Measurements from ENCODE around the gene LEO1.
"Not testable (repeated sequence)": the region's sequence is repeated elsewhere in the genome, so short reads cannot be mapped to it uniquely, and the experiment has no call there.

Gene LEO1

DNA sequence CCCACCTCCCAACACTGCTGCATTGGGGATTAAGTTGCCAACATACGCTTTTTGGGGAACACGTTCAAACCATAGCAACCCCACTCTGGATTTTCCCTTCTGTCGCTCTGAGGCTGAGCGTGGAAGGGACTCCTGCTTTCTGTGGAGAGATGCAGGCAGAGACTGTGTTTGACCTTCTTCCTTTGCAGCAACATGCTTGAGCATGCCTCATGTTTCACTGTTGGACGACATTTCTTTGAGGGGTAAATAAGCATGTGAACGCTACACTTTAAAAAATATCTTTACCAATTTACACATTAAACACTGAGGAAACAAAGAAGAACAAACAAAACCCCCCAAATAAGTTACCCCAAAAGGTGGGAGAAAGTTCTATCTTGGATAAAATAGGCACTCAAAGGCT lies 33.2 kb upstream of the LEO1 start:
- DNase-seq (ENCODE audit: extremely low read depth in 1 of 2, low read depth in 1 of 2) = no peak

DNA sequence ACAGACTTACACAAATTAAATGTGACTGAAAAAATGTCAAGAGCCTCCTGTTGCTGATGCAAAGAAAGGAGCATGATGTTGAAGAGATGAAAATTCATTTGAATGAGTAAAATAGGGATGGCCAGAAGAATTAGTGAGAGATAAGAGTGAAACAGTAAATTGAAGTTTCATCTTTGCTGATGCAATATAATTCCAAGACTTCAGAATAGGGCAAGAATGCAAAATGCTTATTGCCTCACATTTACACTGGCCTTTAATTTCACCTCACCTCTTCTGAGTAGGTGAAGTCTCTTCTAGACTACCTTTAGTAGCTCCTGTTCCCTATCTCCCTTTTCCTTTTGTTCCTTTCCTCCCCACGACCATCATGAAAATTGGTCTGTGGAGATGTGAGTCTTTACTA lies 32.1 kb upstream of the LEO1 start:
- no peak for DNase-seq (ENCODE audit: extremely low read depth in 1 of 2, low read depth in 1 of 2)

DNA sequence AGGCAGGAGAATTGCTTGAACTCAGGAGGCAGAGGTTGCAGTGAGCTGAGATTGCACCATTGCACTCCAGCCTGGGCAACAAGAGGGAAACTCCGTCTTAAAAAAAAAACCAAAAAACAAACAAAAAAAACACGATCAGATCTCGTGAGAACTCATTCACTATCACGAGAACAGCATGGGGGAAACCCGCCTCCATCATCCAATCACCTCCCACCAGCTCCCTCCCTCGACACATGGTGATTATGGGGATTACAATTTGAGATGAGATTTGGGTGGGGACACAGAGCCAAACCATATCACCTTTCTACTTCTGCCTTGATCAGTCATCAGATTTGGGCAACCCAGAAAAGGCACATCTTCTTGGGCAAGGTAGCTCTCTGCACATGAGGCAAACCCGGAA lies 31.5 kb upstream of the LEO1 start:
- DNase-seq (ENCODE audit: extremely low read depth in 1 of 2, low read depth in 1 of 2) = not testable (repeated sequence)

DNA sequence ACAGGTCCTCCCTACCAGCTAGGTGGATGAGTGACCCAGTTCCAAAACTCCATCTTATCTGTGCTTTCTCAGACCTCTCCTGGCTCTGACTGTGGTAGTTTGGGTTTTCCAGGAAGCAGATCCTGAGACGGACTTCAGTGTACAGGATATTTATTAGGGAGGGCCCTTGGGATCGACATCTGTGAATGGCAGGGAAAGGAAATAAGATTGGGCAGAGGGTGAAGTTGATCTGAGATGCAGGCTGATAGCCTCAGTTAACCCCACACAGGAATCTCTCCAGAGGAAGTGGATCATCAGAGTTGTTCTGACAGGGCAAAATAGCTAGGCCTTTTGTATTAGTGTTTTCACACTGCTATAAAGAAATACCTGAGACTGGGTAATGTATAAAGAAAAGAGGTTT lies 30.8 kb upstream of the LEO1 start:
- DNase-seq (ENCODE audit: extremely low read depth in 1 of 2, low read depth in 1 of 2) = no peak

DNA sequence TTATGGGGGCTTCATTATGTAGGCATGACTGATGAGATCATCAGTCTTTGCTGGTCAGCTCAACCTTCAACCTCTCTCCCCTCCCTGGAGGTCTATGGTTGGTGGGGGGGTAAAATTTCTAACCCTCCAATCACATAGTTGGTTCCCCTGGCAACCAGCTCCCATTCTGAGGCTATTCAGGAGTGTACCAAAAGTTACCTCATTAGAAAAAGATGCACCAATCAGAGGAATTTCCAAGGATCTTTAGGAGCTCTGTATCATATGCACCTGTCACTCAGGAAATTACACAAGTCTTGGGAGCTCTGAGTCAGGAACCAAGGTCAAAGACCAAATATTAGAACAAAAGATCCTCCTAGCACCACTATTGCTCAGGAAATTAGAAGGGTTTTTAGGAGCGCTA lies 21.4 kb upstream of the LEO1 start:
- DNase-seq (ENCODE audit: extremely low read depth in 1 of 2, low read depth in 1 of 2) = no peak

DNA sequence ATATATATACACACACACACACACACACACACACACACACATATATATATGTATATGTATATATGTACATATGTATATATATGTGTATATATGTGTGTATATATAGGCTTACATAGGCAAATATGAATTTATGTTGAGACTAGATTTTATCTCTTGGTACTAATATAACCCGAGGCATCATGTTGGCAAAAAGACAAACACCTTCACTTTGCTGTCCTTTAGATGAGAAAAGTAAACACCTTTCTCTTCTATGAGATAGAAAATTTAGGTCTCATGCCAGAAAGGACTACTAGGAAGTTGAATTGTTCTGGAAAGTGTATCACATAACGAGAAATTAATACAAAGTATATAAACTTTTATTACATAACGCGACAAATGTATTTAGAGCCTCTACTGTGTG lies 19.6 kb upstream of the LEO1 start:
- no peak for DNase-seq (ENCODE audit: extremely low read depth in 1 of 2, low read depth in 1 of 2)

DNA sequence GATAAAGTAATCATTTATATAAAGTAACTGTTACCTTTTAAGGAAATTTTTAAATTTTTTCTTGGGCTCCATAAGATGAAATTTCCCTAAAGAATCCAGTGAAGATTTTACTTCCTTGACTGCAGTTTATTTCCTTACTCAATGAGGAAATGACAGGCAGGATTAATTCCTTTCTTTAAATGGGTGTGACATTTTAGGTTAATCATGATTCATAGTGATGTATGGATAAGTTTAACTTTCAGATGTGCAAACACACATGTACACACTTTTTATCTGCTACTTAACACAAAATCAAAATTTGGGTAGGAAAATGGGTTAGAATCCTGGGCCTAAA lies 11.2 kb upstream of the LEO1 start:
- no peak for DNase-seq (ENCODE audit: extremely low read depth in 1 of 2, low read depth in 1 of 2)

DNA sequence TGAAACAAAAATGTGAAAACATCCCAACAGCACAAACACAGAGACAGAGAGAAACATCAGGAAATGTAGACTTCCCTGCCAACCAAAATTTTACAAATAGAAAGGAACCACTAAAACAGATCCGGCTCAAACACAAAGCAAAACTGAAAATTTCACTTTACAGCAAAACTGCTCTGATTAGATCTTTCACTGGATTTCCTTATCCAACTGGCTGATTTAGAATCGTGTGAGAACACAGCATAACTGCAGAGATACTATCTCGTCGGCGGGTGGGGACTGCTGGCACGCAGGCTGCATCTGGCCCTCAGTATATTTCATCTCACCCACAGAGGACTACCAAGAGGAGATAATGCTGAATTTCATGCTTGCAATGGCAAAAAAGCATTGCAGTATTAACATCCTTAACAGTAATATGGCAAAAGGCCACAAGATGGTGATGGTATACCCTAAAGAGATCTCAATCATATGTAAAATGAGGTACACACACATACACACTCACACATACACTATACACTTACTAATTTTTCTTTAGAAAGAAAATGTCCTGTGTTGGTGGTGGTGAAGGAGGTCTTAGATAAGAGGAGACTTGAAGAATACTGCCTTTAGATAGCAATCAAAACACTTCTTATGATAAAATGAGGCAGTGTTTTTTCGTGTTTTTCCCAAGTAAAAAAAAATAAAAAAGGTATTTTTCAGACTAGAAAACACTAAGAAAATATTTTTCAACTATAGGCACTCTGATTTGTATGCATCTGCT lies 10.6 kb upstream of the LEO1 start:
- peak; percentile 7 to 56 for DNase-seq (ENCODE audit: extremely low read depth in 1 of 2, low read depth in 1 of 2)

DNA sequence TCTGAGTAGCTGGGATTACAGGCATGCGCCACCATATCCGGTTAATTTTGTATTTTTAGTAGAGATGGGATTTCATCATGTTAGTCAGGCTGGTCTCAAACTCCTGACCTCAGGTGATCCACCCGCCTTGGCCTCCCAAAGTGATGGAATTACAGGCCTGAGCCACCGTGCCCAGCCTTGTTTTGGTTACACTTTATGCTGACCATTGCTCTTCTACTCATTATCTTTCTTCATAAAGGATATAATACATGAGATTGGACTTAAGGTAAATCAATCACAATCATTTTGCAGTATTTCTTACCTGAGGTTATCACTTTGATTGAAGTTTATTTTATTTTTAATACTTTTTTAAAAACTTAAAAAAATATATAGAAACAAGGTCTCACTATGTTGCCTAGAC lies 2.2 kb upstream of the LEO1 start:
- DNase-seq (ENCODE audit: extremely low read depth in 1 of 2, low read depth in 1 of 2) = no peak

DNA sequence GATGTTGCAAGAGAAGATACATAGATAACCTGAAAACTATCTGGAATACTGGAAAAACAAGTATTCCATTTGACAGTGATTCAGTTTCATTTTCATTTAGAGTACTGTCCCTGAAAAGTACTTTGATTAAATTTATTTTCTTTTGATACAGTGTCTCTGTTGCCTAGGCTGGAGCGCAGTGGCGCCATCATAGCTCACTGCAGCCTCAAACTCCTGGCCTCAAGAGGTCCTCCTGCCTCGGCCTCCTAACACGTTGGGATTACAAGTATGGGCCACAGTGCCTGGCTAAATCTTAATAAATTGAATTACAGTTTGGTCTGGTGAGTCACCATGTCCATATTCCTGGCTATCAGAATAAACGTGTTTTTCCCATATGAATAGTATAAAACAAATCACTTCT lies 1.6 kb upstream of the LEO1 start:
- no peak for DNase-seq (ENCODE audit: extremely low read depth in 1 of 2, low read depth in 1 of 2)

DNA sequence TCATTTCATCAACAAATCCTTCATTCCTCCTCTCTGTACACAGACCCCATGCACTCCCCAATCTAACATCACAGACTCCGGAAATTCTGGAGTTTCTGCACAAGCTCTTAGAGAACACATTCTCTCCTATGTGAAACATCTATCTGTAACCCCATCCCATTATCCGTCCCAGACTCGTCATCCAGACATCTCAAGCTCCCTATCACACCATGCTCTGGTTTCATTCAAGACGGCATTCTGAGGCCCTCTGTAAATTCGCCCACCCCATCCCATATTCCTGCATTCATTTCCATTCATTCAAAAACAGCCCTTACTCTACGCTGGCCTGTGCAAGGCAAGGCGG lies 575 bp downstream of the LEO1 start:
- DNase-seq (ENCODE audit: extremely low read depth in 1 of 2, low read depth in 1 of 2) = no peak

DNA sequence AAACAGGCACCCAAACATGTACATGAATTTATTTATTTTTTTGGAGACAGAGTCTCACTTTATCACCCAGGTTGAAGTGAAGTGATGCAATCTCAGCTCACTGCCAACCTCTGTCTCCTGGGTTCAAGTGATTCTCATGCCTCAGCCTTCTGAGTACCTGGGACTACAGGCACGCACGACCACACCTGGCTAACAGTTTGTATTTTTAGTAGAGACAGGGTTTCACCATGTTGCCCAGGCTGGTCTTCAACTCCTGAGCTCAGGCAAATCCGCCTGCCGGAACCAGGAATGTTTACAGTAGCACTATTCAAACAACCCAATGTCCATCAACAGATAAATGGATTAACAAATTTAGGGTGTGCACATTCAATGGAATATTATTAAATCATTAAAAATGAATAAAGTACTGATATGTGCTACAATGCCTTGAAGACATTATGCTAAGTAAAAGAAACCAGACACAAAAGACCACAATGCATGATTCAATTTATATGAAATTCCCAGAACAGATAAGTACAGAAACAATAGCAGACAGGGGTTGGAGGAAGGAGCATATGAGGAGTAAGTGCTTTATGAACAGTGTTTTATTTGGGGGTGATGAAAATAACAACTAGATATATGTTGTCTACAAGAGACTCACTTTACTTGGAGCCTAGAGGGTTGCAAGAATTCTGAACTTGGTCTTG lies 1.3 kb downstream of the LEO1 start:
- no peak for DNase-seq (ENCODE audit: extremely low read depth in 1 of 2, low read depth in 1 of 2)

DNA sequence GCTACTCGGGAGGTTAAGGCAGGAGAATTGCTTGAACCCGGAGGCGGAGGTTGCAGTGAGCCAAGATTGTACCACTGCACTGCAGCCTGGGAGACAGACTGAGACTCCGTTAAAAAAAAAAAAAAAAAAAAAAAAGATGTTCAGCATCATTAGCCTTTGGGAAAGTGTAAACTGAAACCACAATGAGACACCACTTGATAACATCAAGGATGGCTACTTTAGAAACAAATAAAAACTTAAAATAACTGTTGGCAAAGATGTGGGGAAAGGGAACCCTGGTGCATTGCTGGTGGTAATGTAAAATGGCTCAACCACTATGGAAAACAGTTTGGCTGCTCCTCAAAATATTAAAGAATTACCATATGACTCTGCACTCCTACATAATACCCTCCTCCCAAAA lies 1.9 kb downstream of the LEO1 start:
- no peak for DNase-seq (ENCODE audit: extremely low read depth in 1 of 2, low read depth in 1 of 2)

DNA sequence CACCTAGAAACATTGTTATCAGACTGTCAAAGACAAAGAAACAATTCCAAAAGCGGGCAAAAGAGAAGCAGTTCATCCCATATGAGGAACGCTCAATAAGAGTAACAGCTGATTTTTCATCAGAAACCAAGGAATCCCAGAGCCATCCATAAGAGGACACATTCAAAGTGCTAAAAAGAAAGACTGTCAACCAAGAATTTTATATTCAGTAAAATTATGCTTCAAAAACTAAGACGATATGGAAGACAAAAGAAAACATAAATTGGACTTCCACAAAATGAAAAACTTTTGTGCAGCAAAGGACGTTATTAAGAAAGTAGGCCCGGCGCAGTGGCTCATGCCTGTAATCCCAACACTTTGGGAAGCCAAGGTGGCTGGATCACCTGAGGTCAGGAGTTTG lies 4.0 kb downstream of the LEO1 start:
- no peak for DNase-seq (ENCODE audit: extremely low read depth in 1 of 2, low read depth in 1 of 2)

DNA sequence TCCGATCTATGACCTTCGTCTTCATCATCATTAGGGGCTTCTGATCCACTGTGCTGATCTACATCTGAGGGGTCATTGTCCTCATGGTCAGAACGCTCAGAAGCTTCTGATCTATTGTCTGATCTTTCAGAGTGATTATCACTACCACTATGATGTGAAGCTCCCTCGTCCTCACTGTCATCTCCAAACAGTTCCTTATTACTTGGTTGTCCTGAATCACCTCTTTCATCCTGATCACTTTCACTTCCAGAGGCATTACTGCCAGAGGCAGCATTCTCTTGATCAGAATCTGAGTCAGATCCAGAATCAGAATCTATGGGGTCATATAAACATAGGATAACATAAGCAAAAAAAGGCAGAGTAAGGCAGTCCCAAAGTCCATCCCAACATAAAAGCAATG lies 5.4 kb downstream of the LEO1 start:
- no peak for DNase-seq (ENCODE audit: extremely low read depth in 1 of 2, low read depth in 1 of 2)

DNA sequence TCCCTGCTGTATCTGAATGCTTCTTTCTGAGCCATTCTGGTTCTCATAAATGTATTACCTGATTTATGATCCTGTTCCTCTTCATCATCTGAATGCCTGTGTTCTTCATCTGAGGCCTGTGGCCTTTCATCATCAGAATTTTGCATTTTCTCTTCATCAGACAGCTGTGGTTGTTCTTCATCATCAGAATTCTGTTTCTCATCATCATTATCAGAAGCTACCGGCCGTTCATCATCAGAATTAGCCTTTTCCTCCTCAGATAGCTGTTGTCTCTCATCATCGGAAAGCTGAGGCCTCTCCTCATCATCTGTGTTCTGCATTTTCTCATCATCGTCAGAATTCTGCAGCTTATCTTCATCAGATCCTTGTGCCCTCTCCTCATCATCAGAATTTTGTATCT lies 5.9 kb downstream of the LEO1 start:
- DNase-seq (ENCODE audit: extremely low read depth in 1 of 2, low read depth in 1 of 2) = no peak

DNA sequence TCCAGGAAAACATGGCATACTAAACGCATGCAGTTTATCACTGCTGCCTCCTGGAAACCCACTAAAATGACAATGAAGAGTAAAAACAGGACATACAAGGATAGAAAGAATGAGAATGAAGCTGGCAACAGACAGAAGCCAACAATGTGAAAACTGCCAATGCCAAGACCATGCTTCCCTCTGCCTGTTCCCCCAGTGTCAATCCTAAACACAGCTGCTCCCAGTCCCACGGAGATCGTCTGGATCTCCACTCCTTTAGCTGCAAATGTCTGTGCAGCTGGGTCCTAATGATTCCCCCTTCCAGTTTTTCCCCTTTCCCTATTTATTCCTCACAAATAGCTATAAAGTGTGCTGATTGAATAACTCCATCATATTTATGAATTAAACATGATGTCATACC lies 16.1 kb downstream of the LEO1 start:
- DNase-seq (ENCODE audit: extremely low read depth in 1 of 2, low read depth in 1 of 2) = no peak

DNA sequence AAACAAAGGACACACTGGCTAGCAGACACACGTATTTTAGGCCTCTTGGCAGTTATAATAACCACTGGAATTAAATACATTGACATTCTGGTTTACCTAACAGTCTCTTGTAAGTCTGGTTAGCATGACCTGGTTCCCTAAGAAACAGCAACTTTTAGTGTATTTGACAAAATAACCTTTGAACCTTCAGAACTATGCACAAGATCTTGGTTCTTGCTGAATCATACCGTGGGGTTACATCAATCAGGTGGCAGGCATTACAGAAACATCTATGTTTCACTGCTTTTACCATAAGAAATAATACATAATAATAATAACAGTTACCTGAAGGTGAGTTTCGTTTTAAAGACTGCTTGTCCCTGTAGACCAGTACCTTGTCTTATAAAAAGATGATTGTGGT lies 18.8 kb downstream of the LEO1 start:
- no peak for DNase-seq (ENCODE audit: extremely low read depth in 1 of 2, low read depth in 1 of 2)

DNA sequence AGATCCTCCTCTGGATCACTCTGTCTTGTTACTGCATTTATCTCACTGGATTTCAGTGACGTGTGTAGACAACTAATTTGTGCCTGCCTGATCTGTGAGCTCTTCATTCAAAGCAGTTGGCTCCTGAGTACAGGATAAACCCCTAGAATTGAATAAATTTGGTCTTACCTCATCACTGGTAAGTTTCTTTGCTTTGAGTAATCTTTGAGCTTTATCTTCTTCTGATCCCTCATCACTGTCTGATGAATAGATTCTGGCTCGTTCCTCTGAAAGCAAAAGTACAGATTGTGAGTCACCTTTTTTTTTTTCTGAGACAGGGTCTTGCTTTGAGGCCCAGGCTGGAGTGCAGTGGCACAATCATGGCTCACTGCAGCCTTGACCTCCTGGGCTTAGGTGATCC lies 24.5 kb downstream of the LEO1 start:
- DNase-seq (ENCODE audit: extremely low read depth in 1 of 2, low read depth in 1 of 2) = no peak

DNA sequence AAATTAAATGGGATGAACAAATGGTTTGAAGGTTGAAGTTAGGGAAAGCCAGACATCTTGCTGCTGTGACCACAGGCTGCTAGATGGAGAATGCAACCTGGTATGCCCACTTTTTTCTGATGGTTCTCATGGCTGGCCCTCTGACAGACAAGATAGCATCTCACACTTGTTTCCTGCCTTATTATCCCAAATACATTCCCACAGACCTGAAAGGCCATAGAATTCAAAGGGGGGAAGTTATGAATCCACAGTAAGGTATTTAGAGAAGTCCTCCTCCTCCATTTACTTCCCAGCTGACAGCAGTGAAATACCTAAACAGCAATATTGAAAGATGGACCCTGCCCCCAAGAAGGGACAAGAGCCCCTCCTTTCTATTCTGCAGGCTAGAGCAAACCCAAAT lies 32.4 kb downstream of the LEO1 start:
- no peak for DNase-seq (ENCODE audit: extremely low read depth in 1 of 2, low read depth in 1 of 2)

DNA sequence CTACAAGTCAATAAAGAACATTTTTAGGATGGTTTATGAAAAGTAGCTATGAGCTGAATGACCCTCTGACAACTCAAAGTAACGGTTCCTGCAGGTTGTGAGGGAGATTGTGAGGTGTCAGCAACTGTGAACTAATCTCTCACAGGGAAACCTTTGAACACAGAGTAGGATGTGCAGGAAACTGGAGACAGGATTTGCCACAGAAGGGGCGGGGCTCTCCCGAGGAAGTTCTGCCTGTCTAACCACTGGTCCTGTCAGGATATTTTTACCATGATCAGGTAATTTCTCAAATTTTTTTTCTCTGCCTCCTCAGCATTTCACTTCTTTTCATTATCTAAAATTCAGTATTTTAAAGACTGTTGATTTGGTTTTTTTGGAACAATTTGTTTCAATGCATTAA lies 33.3 kb downstream of the LEO1 start:
- DNase-seq (ENCODE audit: extremely low read depth in 1 of 2, low read depth in 1 of 2) = no peak

DNA sequence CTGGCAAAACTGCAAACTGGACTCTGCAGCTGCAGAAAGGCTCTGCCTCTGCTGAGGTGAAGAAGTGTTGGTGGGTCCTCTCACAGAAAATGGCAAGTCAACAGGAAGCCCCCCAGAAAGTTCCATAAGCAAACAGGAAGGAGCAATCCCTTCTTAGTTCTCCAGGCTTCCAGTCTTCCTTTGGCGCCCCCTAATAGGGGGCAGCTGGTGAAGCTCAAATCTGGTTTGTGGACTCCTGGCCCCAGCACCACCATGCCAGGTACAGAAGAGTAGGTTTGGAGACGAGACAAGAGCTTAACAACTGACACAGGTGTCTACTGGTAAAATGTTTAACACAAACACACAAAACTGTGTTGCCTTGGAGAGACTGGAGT lies 35.5 kb downstream of the LEO1 start:
- no peak for DNase-seq (ENCODE audit: extremely low read depth in 1 of 2, low read depth in 1 of 2)

DNA sequence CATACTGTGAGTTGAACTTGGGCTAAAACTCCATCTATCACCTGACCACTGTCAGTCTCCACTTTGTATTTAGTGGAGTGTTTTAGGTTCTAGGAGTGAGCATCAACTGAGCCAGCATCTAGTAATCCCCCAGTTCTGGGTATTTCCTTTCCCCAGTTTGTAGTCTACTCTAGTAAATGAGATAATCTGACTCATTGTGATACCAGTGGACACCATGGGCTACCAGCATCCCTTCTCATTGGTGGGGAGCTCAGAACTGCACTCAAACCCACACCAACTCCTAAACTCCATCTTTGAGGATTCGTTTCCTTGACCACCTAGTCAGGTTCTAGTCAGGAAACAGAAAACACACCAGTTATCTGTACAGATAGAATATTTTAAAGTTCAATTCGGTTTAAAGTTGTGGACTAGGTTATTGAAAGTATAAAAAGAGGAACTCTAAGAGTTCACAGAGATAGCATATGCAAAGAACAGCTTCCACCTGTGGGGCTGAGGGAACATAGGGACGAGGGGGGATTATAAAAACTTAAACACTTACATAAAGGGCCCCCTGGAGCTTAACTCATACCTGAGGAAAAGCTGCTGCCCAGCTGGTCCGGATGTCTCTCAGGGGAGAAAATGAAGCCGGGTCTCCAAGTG lies 36.0 kb downstream of the LEO1 start:
- no peak for DNase-seq (ENCODE audit: extremely low read depth in 1 of 2, low read depth in 1 of 2)

Data from stimulated activated CD8-positive, alpha-beta memory T cell treated with anti-CD3 and anti-CD28 coated beads, Interleukin-7, amount 100 ng/mL, for 48 hours (primary cell).